CD4-positive, alpha-beta T cell treated with Interleukin-15 for 1 hour (primary cell): ENCODE measurements around the gene SEZ6L.

Experiments used
- DNase-seq: peaks from one replicate; pipeline ENCODE4 v3.0.0-alpha.2; 2020

The SEZ6L gene

DNA sequence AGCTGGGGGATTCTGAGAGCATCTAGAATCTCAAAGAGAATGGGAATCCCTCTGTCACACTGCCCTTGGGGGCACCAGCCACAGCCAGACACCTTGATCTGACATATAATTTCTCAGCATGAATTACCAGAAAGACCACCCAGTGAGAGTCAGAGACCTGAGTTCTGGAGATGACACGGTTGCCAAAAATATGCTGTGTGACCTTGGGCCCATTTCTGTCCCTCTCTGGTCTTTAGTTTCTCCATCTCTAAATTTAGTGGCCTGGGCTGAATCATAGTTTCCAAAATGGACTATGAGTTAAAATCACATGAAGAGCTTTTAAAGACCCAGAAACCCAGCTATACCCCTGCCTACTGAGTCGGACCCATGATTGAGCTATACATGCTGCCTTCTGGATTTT, 15.9 kb downstream of the SEZ6L start:
- DNase-seq, result no peak

DNA sequence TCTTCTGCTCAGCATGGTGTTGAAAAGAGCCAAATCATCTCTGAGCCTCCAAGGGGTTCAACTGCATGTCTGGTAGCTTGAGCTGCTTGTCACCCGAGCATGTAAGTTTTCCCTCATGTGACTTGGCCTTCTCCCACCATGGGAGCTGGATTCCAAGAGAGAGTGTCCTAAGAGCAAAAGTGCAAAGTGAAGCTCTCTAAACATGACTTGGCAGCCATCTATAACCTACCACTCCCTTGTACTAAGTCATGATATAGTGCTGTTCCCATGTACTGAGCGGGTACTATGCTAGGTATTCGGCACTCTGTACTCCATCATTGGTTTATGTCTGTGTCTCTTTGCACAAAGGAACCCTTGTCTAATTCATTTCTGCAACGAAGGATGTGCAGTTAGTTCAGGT, 19.1 kb downstream of the SEZ6L start:
- no peak for DNase-seq

DNA sequence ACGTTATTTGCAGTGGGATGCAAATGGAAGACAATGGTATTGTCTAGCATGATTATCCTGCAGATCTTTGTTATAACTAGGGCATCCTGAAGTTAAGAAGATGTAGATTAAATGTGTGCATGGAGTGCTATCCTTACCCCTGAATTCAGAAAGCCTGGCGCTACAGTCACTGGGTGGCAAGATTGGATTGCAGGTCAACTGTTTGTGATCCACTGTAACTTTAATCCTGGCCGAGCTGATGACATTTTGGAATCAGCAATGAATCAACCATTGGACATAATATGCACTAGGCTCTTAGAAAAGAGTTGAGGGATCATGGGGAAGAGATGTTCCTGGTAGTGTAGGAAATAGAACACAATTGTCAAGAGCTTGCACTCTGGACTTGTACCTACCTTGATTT, 25.1 kb downstream of the SEZ6L start:
- DNase-seq, result no peak

GRCh38 chr22:26194877-26195276, 25.6 kb downstream of the SEZ6L start:
- DNase-seq, result no peak

DNA sequence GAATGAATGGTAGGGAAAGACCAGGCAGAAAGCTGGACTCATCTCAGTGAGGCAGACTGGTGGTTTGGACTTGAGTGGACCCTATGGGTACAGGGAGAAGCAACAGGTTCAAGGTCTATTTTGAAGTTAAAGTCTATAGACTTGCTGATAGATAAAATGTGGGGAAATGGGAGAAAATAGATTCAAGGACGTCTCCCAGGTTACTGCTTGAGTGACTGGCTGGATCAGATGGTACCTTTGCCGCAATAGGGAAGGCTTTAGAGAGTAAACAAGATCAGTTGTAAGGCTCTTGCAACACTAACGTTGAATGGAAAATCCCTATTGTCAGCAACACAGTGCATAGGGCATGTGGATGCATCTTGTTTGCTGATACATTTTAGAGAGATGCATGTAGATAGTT, 27.4 kb downstream of the SEZ6L start:
- no peak for DNase-seq

GRCh38 chr22:26197425-26197824, 28.2 kb downstream of the SEZ6L start:
- DNase-seq, result no peak

DNA sequence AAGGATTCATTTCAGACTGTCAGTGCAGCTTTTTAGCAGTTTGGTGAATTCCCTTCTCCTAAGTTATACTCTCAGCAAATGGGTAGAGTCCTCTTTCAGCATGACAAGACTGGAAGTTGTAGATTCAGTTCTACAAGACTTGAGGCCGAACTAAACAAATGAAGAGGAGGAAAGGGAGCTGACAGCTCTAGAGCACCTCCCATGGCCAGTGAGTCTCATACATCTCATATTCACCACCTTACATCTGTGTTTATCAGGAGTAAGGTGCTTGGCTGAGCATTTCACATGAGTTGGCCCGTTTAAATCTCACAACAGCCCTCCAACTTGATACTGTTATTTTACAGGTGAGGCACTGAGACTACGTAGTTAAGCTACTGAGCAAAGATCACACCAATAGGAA, 30.4 kb downstream of the SEZ6L start:
- DNase-seq, result no peak

DNA sequence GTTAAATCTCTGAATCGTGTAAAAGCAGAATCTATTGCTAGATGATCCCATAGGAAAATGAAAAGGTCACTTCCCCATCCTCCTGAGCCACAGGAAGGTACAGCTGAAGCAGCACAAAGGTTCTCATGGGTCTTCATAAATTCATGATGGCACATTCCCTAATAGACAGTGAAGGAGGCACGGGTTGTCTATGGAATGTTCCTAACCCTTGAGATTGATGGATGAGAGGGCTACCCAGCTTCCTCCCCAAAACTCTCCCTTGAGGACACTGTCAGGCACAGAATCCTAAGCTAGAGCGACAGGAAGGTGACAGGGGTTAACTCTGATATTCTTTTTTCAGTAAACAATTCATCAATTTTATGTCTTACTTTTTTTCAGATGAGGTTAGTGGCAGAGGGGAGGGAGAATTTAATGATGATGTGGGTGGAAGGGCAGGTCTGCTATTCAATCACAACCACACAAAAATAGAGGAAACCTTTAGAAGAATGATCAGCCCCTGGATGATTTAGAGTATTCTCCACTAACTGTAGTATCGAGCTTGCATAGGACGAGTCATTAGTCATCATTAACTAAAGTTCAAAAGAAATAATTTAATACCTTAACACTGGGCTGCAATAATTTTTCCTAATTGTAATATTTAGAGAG, 33.1 kb downstream of the SEZ6L start:
- no peak for DNase-seq

DNA sequence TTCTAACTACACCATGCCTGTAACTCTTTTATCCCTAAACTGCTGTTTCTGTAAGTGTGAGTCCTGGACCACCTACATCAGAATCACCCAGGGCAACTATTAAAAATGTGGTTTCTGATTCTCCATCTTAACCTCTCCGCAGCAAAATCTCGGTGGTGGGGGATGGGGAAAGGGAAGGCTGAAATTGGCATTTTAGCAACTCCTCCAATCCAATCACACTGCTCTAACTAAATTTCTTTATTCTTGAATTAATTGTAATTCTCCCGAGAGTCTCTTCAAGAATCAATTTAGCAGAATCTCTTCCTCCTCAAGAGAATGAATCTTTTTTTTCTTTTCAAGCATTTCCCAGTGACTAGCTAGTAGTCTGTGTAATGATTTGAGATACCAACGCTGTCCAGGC, 36.2 kb downstream of the SEZ6L start:
- DNase-seq, result no peak

DNA sequence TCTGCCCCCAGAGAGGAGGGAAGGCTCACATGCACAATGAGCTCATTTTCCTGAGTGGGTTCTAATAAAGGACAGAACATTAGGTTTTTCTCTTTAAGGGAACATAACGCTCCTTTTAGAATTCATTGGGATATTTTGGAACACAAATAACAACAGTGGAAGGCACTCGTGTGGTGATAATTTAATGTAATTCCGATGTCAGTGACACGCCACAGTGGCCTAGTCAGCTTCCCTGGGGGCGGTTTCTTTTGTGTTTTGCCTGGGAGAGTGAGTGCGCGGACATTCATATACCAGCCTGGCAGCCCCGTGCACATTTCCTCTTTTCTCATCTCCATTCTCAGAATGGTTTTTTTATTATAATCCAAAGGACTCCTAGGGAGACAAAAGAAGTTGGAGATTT, 41.1 kb downstream of the SEZ6L start:
- no peak for DNase-seq

DNA sequence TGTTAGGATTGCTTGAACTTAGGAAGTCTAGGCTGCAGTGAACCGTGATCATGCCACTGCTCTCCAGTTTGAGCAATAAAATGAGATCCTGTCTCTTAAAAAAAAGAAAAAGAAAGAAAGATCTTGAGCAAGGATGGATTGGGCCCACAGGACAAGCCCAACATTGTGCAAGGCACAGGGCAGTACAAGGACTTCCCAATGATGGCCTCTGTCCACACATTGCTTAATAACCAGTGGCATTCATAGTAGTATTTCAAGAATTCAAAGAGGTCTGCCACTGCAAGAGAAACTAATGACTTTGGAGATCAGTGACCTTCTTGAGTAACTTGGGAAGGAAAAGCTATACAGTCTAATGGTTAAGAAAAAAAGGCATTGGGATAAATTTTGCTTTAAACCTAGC, 44.6 kb downstream of the SEZ6L start:
- DNase-seq, result no peak

DNA sequence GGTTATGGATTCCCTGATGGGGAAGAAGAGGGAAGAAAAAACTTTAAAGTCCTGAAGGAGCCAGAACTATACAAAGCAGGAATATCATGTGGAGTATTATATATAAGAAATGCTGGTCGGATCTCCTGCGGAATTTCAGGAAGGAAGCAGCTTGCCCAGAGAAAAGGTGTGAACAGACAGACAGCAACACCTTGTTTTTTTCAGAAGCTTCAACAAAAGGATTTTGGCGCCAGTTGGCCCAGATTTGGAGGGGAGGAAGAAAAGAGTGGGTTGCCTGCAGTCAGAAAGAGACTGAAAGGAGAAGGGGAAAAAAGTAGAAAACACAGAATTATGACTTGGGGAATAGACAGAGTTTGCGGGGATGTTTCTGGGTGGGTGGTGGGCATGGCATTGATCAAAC, 45.2 kb downstream of the SEZ6L start:
- no peak for DNase-seq

GRCh38 chr22:26215736-26216135, 46.5 kb downstream of the SEZ6L start:
- no peak for DNase-seq

DNA sequence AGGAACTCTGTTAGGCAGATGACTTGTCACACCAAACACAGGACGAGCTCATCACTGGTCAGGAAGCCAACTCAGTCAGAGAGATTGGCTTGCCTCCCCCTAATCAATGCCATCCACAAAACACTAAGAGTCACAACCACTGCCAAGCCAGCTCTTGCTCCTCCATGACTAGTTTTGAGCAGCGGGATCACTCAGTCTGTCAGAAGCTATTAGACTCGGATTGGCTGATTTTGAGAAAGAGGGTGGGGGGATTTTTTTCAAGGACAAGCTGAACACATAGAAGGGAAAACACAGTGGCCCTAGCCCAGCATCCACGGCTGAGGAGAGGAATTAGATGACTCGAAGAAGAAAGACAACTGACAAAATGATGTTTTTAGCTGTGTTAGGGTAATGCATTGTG, 55.9 kb downstream of the SEZ6L start:
- no peak for DNase-seq

GRCh38 chr22:26226538-26227297, 57.5 kb downstream of the SEZ6L start:
- DNase-seq, result no peak

- no peak for DNase-seq
Measured at GRCh38 chr22:26229910-26230309, 60.6 kb downstream of the SEZ6L start.

GRCh38 chr22:26234296-26234695, 65.0 kb downstream of the SEZ6L start:
- no peak for DNase-seq

- DNase-seq, result no peak
Measured at GRCh38 chr22:26235792-26236487, 66.7 kb downstream of the SEZ6L start.

DNA sequence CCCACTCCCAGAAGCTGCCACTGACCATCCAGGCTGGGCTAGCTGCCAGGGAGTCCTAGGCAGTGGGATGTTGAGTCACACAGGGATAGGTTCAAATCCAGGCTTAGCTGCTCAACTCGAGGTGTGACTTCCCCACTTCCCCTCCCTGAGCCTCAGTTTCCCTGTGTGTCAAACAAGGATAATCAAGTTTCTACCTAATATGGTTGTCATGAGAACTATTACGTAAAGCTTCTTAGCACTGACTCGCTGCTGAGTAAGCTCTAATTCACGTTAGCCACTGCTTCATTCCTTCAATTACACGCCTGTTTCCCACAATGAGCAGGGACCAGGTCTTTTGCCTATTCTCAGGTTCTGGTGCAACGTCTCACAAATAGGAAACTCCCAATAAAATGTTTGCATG, 67.7 kb downstream of the SEZ6L start:
- no peak for DNase-seq

- DNase-seq, result no peak
Measured at GRCh38 chr22:26238596-26238995, 69.3 kb downstream of the SEZ6L start.

DNA sequence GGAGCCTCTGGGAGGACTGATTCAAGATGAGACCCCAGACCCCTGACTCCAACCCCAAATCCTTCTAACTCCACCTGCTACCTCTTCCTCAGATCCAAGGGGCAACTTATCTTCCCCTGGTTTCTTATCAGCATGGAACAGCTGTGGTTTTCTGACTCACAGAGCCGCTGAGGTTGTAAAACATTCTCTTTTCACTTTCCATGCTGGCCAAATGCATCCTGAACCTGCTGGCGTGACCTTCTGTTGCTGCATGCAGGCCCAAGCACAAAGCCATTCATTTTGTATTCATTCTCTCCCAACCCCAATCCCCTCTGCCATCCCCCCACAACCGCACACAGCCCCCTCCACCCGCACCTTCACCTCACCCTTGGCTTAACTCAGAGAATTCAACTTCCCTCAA, 70.3 kb downstream of the SEZ6L start:
- no peak for DNase-seq

GRCh38 chr22:26241361-26241760, 72.1 kb downstream of the SEZ6L start:
- DNase-seq, result no peak

DNA sequence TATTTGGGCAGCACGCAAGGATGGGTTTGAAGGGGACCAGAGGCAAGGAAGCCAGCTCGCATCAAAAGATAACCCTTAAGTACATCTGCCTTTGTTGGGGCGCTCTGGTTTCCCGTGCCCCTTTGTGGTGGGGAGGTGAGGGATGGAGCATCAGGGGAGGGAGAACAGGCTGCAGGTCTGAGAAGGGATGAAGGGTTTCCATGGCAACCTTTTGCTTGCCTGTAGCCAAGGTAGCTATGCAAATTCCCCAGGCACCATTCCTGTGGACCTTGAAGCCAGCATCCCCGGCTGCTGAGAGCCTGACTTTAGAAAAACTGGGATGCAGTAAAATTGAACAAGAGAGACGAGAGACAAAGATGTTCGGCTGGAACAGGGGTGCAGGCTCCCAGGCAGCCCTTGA, 75.7 kb downstream of the SEZ6L start:
- no peak for DNase-seq

GRCh38 chr22:26246552-26246951, 77.3 kb downstream of the SEZ6L start:
- no peak for DNase-seq
